ENCODE results near the gene CFC1B. TPM values are rescaled to one million over a fixed set of nuclear protein-coding genes. Genes with fewer than 3 reads are reported as not detected.
"Not testable (repeated sequence)": the region's sequence is repeated elsewhere in the genome, so short reads cannot be mapped to it uniquely, and the experiment has no call there.

Gene CFC1B
- total and polyA plus RNA-seq, 4 donors, result not detected

GRCh38 chr2:130529545-130529944 is 8.5 kb downstream of the CFC1B start:
- not testable (repeated sequence) for H3K9me3 ChIP-seq (ENCODE audit: control insufficient read depth in 4 of 4, low read length in 3 of 4); H3K4me1 ChIP-seq (ENCODE audit: control insufficient read depth in 4 of 4, insufficient read depth in 4 of 4, low read length in 3 of 4); H3K27ac ChIP-seq (ENCODE audit: low read depth in 1 of 2, low read length in 2 of 2); H3K36me3 ChIP-seq (ENCODE audit: control insufficient read depth in 4 of 4, insufficient read depth in 3 of 4, low read depth in 1 of 4, low read length in 3 of 4); H3K27me3 ChIP-seq (ENCODE audit: control insufficient read depth in 4 of 4, insufficient read depth in 4 of 4, low read length in 3 of 4); H3K9ac ChIP-seq (ENCODE audit: low read depth in 1 of 2, low read length in 2 of 2); H3K4me3 ChIP-seq (ENCODE audit: low read depth in 1 of 3, low read length in 3 of 3); DNase-seq (ENCODE audit: low spot score)
- WGBS, result no CpG with 5 or more reads among the region's 6 CpGs

GRCh38 chr2:130530212-130530611 is 9.2 kb downstream of the CFC1B start:
- not testable (repeated sequence) for H3K9ac ChIP-seq (ENCODE audit: low read depth in 1 of 2, low read length in 2 of 2); H3K27me3 ChIP-seq (ENCODE audit: control insufficient read depth in 4 of 4, insufficient read depth in 4 of 4, low read length in 3 of 4)

GRCh38 chr2:130531225-130531624 is 10.2 kb downstream of the CFC1B start:
- not testable (repeated sequence) for H3K27ac ChIP-seq (ENCODE audit: low read depth in 1 of 2, low read length in 2 of 2); H3K36me3 ChIP-seq (ENCODE audit: control insufficient read depth in 4 of 4, insufficient read depth in 3 of 4, low read depth in 1 of 4, low read length in 3 of 4); DNase-seq (ENCODE audit: low spot score); H3K4me3 ChIP-seq (ENCODE audit: low read depth in 1 of 3, low read length in 3 of 3); H3K9me3 ChIP-seq (ENCODE audit: control insufficient read depth in 4 of 4, low read length in 3 of 4); H3K9ac ChIP-seq (ENCODE audit: low read depth in 1 of 2, low read length in 2 of 2); H3K27me3 ChIP-seq (ENCODE audit: control insufficient read depth in 4 of 4, insufficient read depth in 4 of 4, low read length in 3 of 4); H3K4me1 ChIP-seq (ENCODE audit: control insufficient read depth in 4 of 4, insufficient read depth in 4 of 4, low read length in 3 of 4)
- no CpG with 5 or more reads among the region's 5 CpGs for WGBS

More at GRCh38 chr2:130530212-130530611, 9.2 kb downstream of the CFC1B start:
- H3K4me1 ChIP-seq (ENCODE audit: control insufficient read depth in 4 of 4, insufficient read depth in 4 of 4, low read length in 3 of 4); DNase-seq (ENCODE audit: low spot score); H3K9me3 ChIP-seq (ENCODE audit: control insufficient read depth in 4 of 4, low read length in 3 of 4); H3K27ac ChIP-seq (ENCODE audit: low read depth in 1 of 2, low read length in 2 of 2); H3K4me3 ChIP-seq (ENCODE audit: low read depth in 1 of 3, low read length in 3 of 3); H3K36me3 ChIP-seq (ENCODE audit: control insufficient read depth in 4 of 4, insufficient read depth in 3 of 4, low read depth in 1 of 4, low read length in 3 of 4): not testable (repeated sequence)
- no CpG with 5 or more reads among the region's 4 CpGs for WGBS

- not testable (repeated sequence) for H3K9me3 ChIP-seq (ENCODE audit: control insufficient read depth in 4 of 4, low read length in 3 of 4); H3K4me1 ChIP-seq (ENCODE audit: control insufficient read depth in 4 of 4, insufficient read depth in 4 of 4, low read length in 3 of 4); H3K36me3 ChIP-seq (ENCODE audit: control insufficient read depth in 4 of 4, insufficient read depth in 3 of 4, low read depth in 1 of 4, low read length in 3 of 4); DNase-seq (ENCODE audit: low spot score); H3K9ac ChIP-seq (ENCODE audit: low read depth in 1 of 2, low read length in 2 of 2); H3K4me3 ChIP-seq (ENCODE audit: low read depth in 1 of 3, low read length in 3 of 3); H3K27ac ChIP-seq (ENCODE audit: low read depth in 1 of 2, low read length in 2 of 2); H3K27me3 ChIP-seq (ENCODE audit: control insufficient read depth in 4 of 4, insufficient read depth in 4 of 4, low read length in 3 of 4)
- WGBS, result no CpG with 5 or more reads among the region's 9 CpGs
Observed at GRCh38 chr2:130531672-130532071, 10.7 kb downstream of the CFC1B start.

GRCh38 chr2:130536654-130537053 is 15.6 kb downstream of the CFC1B start:
- H3K27ac ChIP-seq (ENCODE audit: low read depth in 1 of 2, low read length in 2 of 2); H3K9ac ChIP-seq (ENCODE audit: low read depth in 1 of 2, low read length in 2 of 2); H3K4me3 ChIP-seq (ENCODE audit: low read depth in 1 of 3, low read length in 3 of 3); H3K9me3 ChIP-seq (ENCODE audit: control insufficient read depth in 4 of 4, low read length in 3 of 4); H3K36me3 ChIP-seq (ENCODE audit: control insufficient read depth in 4 of 4, insufficient read depth in 3 of 4, low read depth in 1 of 4, low read length in 3 of 4); H3K4me1 ChIP-seq (ENCODE audit: control insufficient read depth in 4 of 4, insufficient read depth in 4 of 4, low read length in 3 of 4); H3K27me3 ChIP-seq (ENCODE audit: control insufficient read depth in 4 of 4, insufficient read depth in 4 of 4, low read length in 3 of 4); DNase-seq (ENCODE audit: low spot score): not testable (repeated sequence)
- no CpG with 5 or more reads among the region's 7 CpGs for WGBS

GRCh38 chr2:130538271-130538670 is 17.2 kb downstream of the CFC1B start:
- not testable (repeated sequence) for H3K4me1 ChIP-seq (ENCODE audit: control insufficient read depth in 4 of 4, insufficient read depth in 4 of 4, low read length in 3 of 4); H3K9me3 ChIP-seq (ENCODE audit: control insufficient read depth in 4 of 4, low read length in 3 of 4); H3K27me3 ChIP-seq (ENCODE audit: control insufficient read depth in 4 of 4, insufficient read depth in 4 of 4, low read length in 3 of 4); H3K27ac ChIP-seq (ENCODE audit: low read depth in 1 of 2, low read length in 2 of 2); H3K36me3 ChIP-seq (ENCODE audit: control insufficient read depth in 4 of 4, insufficient read depth in 3 of 4, low read depth in 1 of 4, low read length in 3 of 4); DNase-seq (ENCODE audit: low spot score); H3K4me3 ChIP-seq (ENCODE audit: low read depth in 1 of 3, low read length in 3 of 3); H3K9ac ChIP-seq (ENCODE audit: low read depth in 1 of 2, low read length in 2 of 2)
- WGBS, result no CpG with 5 or more reads among the region's 9 CpGs

GRCh38 chr2:130542789-130543188 is 21.8 kb downstream of the CFC1B start:
- not testable (repeated sequence) for H3K36me3 ChIP-seq (ENCODE audit: control insufficient read depth in 4 of 4, insufficient read depth in 3 of 4, low read depth in 1 of 4, low read length in 3 of 4); H3K27ac ChIP-seq (ENCODE audit: low read depth in 1 of 2, low read length in 2 of 2); H3K27me3 ChIP-seq (ENCODE audit: control insufficient read depth in 4 of 4, insufficient read depth in 4 of 4, low read length in 3 of 4); H3K9ac ChIP-seq (ENCODE audit: low read depth in 1 of 2, low read length in 2 of 2); H3K4me1 ChIP-seq (ENCODE audit: control insufficient read depth in 4 of 4, insufficient read depth in 4 of 4, low read length in 3 of 4); H3K4me3 ChIP-seq (ENCODE audit: low read depth in 1 of 3, low read length in 3 of 3); H3K9me3 ChIP-seq (ENCODE audit: control insufficient read depth in 4 of 4, low read length in 3 of 4); DNase-seq (ENCODE audit: low spot score)
- WGBS, result no CpG with 5 or more reads among the region's 4 CpGs

GRCh38 chr2:130543785-130544528 is 22.9 kb downstream of the CFC1B start:
- WGBS, result no CpG with 5 or more reads among the region's 12 CpGs
- H3K36me3 ChIP-seq (ENCODE audit: control insufficient read depth in 4 of 4, insufficient read depth in 3 of 4, low read depth in 1 of 4, low read length in 3 of 4); H3K4me1 ChIP-seq (ENCODE audit: control insufficient read depth in 4 of 4, insufficient read depth in 4 of 4, low read length in 3 of 4); H3K27ac ChIP-seq (ENCODE audit: low read depth in 1 of 2, low read length in 2 of 2); H3K9me3 ChIP-seq (ENCODE audit: control insufficient read depth in 4 of 4, low read length in 3 of 4); H3K9ac ChIP-seq (ENCODE audit: low read depth in 1 of 2, low read length in 2 of 2); H3K27me3 ChIP-seq (ENCODE audit: control insufficient read depth in 4 of 4, insufficient read depth in 4 of 4, low read length in 3 of 4); H3K4me3 ChIP-seq (ENCODE audit: low read depth in 1 of 3, low read length in 3 of 3); DNase-seq (ENCODE audit: low spot score): not testable (repeated sequence)

GRCh38 chr2:130544978-130545377 is 24.0 kb downstream of the CFC1B start:
- not testable (repeated sequence) for H3K9ac ChIP-seq (ENCODE audit: low read depth in 1 of 2, low read length in 2 of 2); H3K4me3 ChIP-seq (ENCODE audit: low read depth in 1 of 3, low read length in 3 of 3); H3K36me3 ChIP-seq (ENCODE audit: control insufficient read depth in 4 of 4, insufficient read depth in 3 of 4, low read depth in 1 of 4, low read length in 3 of 4); DNase-seq (ENCODE audit: low spot score); H3K4me1 ChIP-seq (ENCODE audit: control insufficient read depth in 4 of 4, insufficient read depth in 4 of 4, low read length in 3 of 4); H3K27me3 ChIP-seq (ENCODE audit: control insufficient read depth in 4 of 4, insufficient read depth in 4 of 4, low read length in 3 of 4); H3K27ac ChIP-seq (ENCODE audit: low read depth in 1 of 2, low read length in 2 of 2); H3K9me3 ChIP-seq (ENCODE audit: control insufficient read depth in 4 of 4, low read length in 3 of 4)
- no CpG with 5 or more reads among the region's 5 CpGs for WGBS
